Liver (tissue), 9 donors: Measurements from ENCODE around the gene CALML5. TPM values are rescaled to one million over a fixed set of nuclear protein-coding genes. Genes with fewer than 3 reads are reported as not detected.
A peak's percentile ranks its signal among the peaks of the same experiment; 100 is the strongest.

ENCODE experiments used
- DNase-seq: peaks from one replicate; pipeline ENCODE4 v3.0.0-alpha.2; 2017; ENCODE audit warnings: low spot score
- H3K27ac ChIP-seq, 2 donors: one replicate each; pipeline ENCODE4 v1.7.0; 2013; ENCODE audit warnings: inconsistent platforms in 2 of 2, low read length in 2 of 2, control low read depth in 1 of 2, low read depth in 1 of 2, mild to moderate bottlenecking in 1 of 2
- H3K27me3 ChIP-seq, 4 donors: one replicate each; pipeline versions ENCODE4 v1.6.1 to v1.7.0; 2013; ENCODE audit warnings: low read length in 3 of 4, inconsistent platforms in 1 of 4, mild to moderate bottlenecking in 1 of 4, moderate library complexity in 1 of 4; ENCODE audit not compliant: control insufficient read depth in 4 of 4, insufficient read depth in 4 of 4
- H3K36me3 ChIP-seq, 4 donors: one replicate each; pipeline versions ENCODE4 v1.6.1 to v1.7.0; 2013; ENCODE audit warnings: low read length in 3 of 4, mild to moderate bottlenecking in 3 of 4, low read depth in 1 of 4, moderate library complexity in 1 of 4; ENCODE audit not compliant: control insufficient read depth in 4 of 4, insufficient read depth in 3 of 4
- H3K4me1 ChIP-seq, 4 donors: one replicate each; pipeline versions ENCODE4 v1.6.1 to v1.7.0; 2013; ENCODE audit warnings: low read length in 3 of 4, mild to moderate bottlenecking in 3 of 4, moderate library complexity in 1 of 4; ENCODE audit not compliant: control insufficient read depth in 4 of 4, insufficient read depth in 4 of 4
- H3K4me3 ChIP-seq, 3 donors: one replicate each; pipeline versions ENCODE4 v1.6.1 to v1.7.0; 2013; ENCODE audit warnings: low read length in 3 of 3, control low read depth in 1 of 3, low read depth in 1 of 3, mild to moderate bottlenecking in 1 of 3
- H3K9ac ChIP-seq, 2 donors: one replicate each; pipeline ENCODE4 v1.7.0; 2013; ENCODE audit warnings: low read length in 2 of 2, mild to moderate bottlenecking in 2 of 2, moderate library complexity in 2 of 2, control low read depth in 1 of 2, low read depth in 1 of 2
- H3K9me3 ChIP-seq, 4 donors: one replicate each; pipeline versions ENCODE4 v1.6.1 to v1.7.0; 2013; ENCODE audit warnings: low read length in 3 of 4; ENCODE audit not compliant: control insufficient read depth in 4 of 4
- EGR1 ChIP-seq, 2 donors: IDR thresholded peaks; 2 replicates each; pipeline ENCODE4 v1.6.1; 2016 to 2018; ENCODE audit warnings: antibody characterized with exemption in 2 of 2, low read depth in 2 of 2
- FOXA1 ChIP-seq: IDR thresholded peaks from 2 replicates; pipeline ENCODE4 v1.6.1; 2016; ENCODE audit warnings: antibody characterized with exemption
- FOXA2 ChIP-seq: IDR thresholded peaks from 2 replicates; pipeline ENCODE4 v1.6.1; 2016; ENCODE audit warnings: antibody characterized with exemption
- GABPA ChIP-seq, 2 donors: IDR thresholded peaks in 1 of 2; conservative IDR thresholded peaks in 1 of 2; 2 replicates each; pipeline ENCODE4 v1.6.1; 2016; ENCODE audit warnings: antibody characterized with exemption in 2 of 2, mild to moderate bottlenecking in 1 of 2, moderate library complexity in 1 of 2
- HNF4A ChIP-seq, 2 donors: conservative IDR thresholded peaks; 2 replicates each; pipeline ENCODE4 v1.6.1; 2016; ENCODE audit warnings: antibody characterized with exemption in 2 of 2, mild to moderate bottlenecking in 2 of 2
- JUND ChIP-seq, 2 donors: IDR thresholded peaks; 2 replicates each; pipeline ENCODE4 v1.6.1; 2016; ENCODE audit warnings: antibody characterized with exemption in 2 of 2
- MAX ChIP-seq: IDR thresholded peaks from 2 replicates; pipeline ENCODE4 v1.6.1; 2016; ENCODE audit warnings: antibody characterized with exemption
- NR2F2 ChIP-seq: IDR thresholded peaks from 2 replicates; pipeline ENCODE4 v1.6.1; 2016; ENCODE audit warnings: antibody characterized with exemption
- RAD21 ChIP-seq, 2 donors: IDR thresholded peaks; 2 replicates each; pipeline ENCODE4 v1.6.1; 2016; ENCODE audit warnings: antibody characterized with exemption in 2 of 2, mild to moderate bottlenecking in 2 of 2
- RXRA ChIP-seq, 2 donors: IDR thresholded peaks; 2 replicates each; pipeline ENCODE4 v1.6.1; 2017 to 2018; ENCODE audit warnings: antibody characterized with exemption in 2 of 2, mild to moderate bottlenecking in 1 of 2
- SP1 ChIP-seq: IDR thresholded peaks from 2 replicates; pipeline ENCODE4 v1.6.1; 2018; ENCODE audit warnings: antibody characterized with exemption, mild to moderate bottlenecking
- TAF1 ChIP-seq: conservative IDR thresholded peaks from 2 replicates; pipeline ENCODE4 v1.6.1; 2016; ENCODE audit warnings: antibody characterized with exemption, mild to moderate bottlenecking
- YY1 ChIP-seq: IDR thresholded peaks from 2 replicates; pipeline ENCODE4 v1.6.1; 2016; ENCODE audit warnings: antibody characterized with exemption, mild to moderate bottlenecking
- WGBS: extraction: QIAGEN DNeasy Blood & Tissue Kit; methylation state at CpG from one replicate; pipeline ENCODE4 v1.1.7; 2013; 5-methylcytosine and 5-hydroxymethylcytosine counted together
- polyA plus RNA-seq, 2 donors: library from polyadenylated mRNA; stranded (reverse) in 1 of 2; unstranded in 1 of 2; fragments of 200-250 nt in 1 of 2; fragments of >200 nt in 1 of 2; fragmentation: Nextera tagmentation in 1 of 2; extraction: Ambion mirVana in 1 of 2; gene quantifications; one replicate each; pipeline versions ENCODE4 v1.2.1 to v1.2.3, GENCODE V29; 2013 to 2015
- total RNA-seq, 2 donors: library from RNA; depleted of rRNA; stranded (reverse); fragments of >200 nt; gene quantifications; one replicate each; pipeline ENCODE4 v1.2.3, GENCODE V29; 2014
- TF ChIP-seq, protein P1 (sequence below): IDR thresholded peaks from 2 replicates; pipeline ENCODE4 v1.6.1; 2016; ENCODE audit warnings: antibody characterized with exemption, mild to moderate bottlenecking
- TF ChIP-seq, protein P2 (sequence below): IDR thresholded peaks from 2 replicates; pipeline ENCODE4 v1.6.1; 2016; ENCODE audit warnings: antibody characterized with exemption
- TF ChIP-seq, protein P3 (sequence below): IDR thresholded peaks from 2 replicates; pipeline ENCODE4 v1.6.1; 2016; ENCODE audit warnings: antibody characterized with exemption
- TF ChIP-seq, protein P4 (sequence below): fragments of 150-350 bp; IDR thresholded peaks from 2 replicates; pipeline ENCODE4 v1.5.1; 2017; ENCODE audit warnings: improper control_type of control experiment, low read depth, low read length; ENCODE audit not compliant: missing input control
- donor health status: healthy.
- donor health status: healthy.
- donor health status: healthy.
- donor health status: healthy.
- donor health status: healthy.

CALML5 gene
- total and polyA plus RNA-seq, 4 donors, result not detected

- Histone ChIP-seq H3K9ac (no peak overlapping the region), H3K4me1 (no peaks in the 10 kb centered on the region), H3K27me3 (no peaks in the 10 kb centered on the region), H3K27ac (no peak overlapping the region), H3K36me3 (peaks cover 1 to 67% (median 55%) of the 10 kb centered on the region in 4 donors), H3K9me3 (no peaks in the 10 kb centered on the region), H3K4me3 (no peak overlapping the region)
- DNase-seq, result no peak
- WGBS, result 90% methylated on average over 12 of the region's 12 CpGs
- TF ChIP-seq YY1 (no peak), RAD21 (IDR thresholded peaks at IDR 0.05) (no peak), RXRA (IDR thresholded peaks at IDR 0.05) (peak in 1 of 2 donors; percentile 41), JUND (IDR thresholded peaks at IDR 0.05) (no peak), NR2F2 (no peak), MAX (no peak)
- TF ChIP-seq, protein P1, sequence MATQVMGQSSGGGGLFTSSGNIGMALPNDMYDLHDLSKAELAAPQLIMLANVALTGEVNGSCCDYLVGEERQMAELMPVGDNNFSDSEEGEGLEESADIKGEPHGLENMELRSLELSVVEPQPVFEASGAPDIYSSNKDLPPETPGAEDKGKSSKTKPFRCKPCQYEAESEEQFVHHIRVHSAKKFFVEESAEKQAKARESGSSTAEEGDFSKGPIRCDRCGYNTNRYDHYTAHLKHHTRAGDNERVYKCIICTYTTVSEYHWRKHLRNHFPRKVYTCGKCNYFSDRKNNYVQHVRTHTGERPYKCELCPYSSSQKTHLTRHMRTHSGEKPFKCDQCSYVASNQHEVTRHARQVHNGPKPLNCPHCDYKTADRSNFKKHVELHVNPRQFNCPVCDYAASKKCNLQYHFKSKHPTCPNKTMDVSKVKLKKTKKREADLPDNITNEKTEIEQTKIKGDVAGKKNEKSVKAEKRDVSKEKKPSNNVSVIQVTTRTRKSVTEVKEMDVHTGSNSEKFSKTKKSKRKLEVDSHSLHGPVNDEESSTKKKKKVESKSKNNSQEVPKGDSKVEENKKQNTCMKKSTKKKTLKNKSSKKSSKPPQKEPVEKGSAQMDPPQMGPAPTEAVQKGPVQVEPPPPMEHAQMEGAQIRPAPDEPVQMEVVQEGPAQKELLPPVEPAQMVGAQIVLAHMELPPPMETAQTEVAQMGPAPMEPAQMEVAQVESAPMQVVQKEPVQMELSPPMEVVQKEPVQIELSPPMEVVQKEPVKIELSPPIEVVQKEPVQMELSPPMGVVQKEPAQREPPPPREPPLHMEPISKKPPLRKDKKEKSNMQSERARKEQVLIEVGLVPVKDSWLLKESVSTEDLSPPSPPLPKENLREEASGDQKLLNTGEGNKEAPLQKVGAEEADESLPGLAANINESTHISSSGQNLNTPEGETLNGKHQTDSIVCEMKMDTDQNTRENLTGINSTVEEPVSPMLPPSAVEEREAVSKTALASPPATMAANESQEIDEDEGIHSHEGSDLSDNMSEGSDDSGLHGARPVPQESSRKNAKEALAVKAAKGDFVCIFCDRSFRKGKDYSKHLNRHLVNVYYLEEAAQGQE, result no peak
- TF ChIP-seq, protein P2, sequence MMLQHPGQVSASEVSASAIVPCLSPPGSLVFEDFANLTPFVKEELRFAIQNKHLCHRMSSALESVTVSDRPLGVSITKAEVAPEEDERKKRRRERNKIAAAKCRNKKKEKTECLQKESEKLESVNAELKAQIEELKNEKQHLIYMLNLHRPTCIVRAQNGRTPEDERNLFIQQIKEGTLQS, result no peak
These were observed 42.8 kb downstream of the CALML5 start for GRCh38 chr10:5456563-5456962.

GRCh38 chr10:5453749-5454489 is 45.5 kb downstream of the CALML5 start:
- Histone ChIP-seq H3K4me3 (no peak overlapping the region), H3K9me3 (no peaks in the 10 kb centered on the region), H3K36me3 (peaks cover 1 to 60% (median 49%) of the 10 kb centered on the region in 4 donors), H3K27ac (no peak overlapping the region), H3K27me3 (no peaks in the 10 kb centered on the region), H3K9ac (no peak overlapping the region), H3K4me1 (peaks cover 0 to 17% (median 4%) of the 10 kb centered on the region in 4 donors)
- no peak for TF ChIP-seq SP1
- no peak for TF ChIP-seq NR2F2
- TF ChIP-seq, protein P1, result no peak
- TF ChIP-seq EGR1 (IDR thresholded peaks at IDR 0.05; ENCODE audit: low read depth in 2 of 2), result no peak
- TF ChIP-seq, protein P3, sequence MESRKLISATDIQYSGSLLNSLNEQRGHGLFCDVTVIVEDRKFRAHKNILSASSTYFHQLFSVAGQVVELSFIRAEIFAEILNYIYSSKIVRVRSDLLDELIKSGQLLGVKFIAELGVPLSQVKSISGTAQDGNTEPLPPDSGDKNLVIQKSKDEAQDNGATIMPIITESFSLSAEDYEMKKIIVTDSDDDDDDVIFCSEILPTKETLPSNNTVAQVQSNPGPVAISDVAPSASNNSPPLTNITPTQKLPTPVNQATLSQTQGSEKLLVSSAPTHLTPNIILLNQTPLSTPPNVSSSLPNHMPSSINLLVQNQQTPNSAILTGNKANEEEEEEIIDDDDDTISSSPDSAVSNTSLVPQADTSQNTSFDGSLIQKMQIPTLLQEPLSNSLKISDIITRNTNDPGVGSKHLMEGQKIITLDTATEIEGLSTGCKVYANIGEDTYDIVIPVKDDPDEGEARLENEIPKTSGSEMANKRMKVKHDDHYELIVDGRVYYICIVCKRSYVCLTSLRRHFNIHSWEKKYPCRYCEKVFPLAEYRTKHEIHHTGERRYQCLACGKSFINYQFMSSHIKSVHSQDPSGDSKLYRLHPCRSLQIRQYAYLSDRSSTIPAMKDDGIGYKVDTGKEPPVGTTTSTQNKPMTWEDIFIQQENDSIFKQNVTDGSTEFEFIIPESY, result no peak
- TF ChIP-seq, protein P4, sequence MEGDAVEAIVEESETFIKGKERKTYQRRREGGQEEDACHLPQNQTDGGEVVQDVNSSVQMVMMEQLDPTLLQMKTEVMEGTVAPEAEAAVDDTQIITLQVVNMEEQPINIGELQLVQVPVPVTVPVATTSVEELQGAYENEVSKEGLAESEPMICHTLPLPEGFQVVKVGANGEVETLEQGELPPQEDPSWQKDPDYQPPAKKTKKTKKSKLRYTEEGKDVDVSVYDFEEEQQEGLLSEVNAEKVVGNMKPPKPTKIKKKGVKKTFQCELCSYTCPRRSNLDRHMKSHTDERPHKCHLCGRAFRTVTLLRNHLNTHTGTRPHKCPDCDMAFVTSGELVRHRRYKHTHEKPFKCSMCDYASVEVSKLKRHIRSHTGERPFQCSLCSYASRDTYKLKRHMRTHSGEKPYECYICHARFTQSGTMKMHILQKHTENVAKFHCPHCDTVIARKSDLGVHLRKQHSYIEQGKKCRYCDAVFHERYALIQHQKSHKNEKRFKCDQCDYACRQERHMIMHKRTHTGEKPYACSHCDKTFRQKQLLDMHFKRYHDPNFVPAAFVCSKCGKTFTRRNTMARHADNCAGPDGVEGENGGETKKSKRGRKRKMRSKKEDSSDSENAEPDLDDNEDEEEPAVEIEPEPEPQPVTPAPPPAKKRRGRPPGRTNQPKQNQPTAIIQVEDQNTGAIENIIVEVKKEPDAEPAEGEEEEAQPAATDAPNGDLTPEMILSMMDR, result no peak
- TF ChIP-seq, protein P2, result no peak
- TF ChIP-seq YY1, result no peak
- TF ChIP-seq FOXA1, result no peak
- TF ChIP-seq FOXA2, result no peak
- TF ChIP-seq JUND (IDR thresholded peaks at IDR 0.05), result no peak
- TF ChIP-seq TAF1, result no peak
- no peak for TF ChIP-seq GABPA (IDR thresholded peaks at IDR 0.05 in 1 of 2, conservative IDR thresholded peaks at IDR 0.05 in 1 of 2)
- no peak for TF ChIP-seq HNF4A (conservative IDR thresholded peaks at IDR 0.05)
- TF ChIP-seq MAX, result no peak
- no peak for DNase-seq
- 87% methylated on average over 13 of the region's 13 CpGs for WGBS
